CD4-positive, alpha-beta T cell treated with Interleukin-15 for 4 hours (primary cell): ENCODE results near the gene ATG3.
"Not testable (repeated sequence)": the region's sequence is repeated elsewhere in the genome, so short reads cannot be mapped to it uniquely, and the experiment has no call there.

Experiments used
- DNase-seq: peaks from one replicate; pipeline ENCODE4 v3.0.0-alpha.2; 2020; ENCODE audit warnings: low spot score

ATG3 gene

DNA sequence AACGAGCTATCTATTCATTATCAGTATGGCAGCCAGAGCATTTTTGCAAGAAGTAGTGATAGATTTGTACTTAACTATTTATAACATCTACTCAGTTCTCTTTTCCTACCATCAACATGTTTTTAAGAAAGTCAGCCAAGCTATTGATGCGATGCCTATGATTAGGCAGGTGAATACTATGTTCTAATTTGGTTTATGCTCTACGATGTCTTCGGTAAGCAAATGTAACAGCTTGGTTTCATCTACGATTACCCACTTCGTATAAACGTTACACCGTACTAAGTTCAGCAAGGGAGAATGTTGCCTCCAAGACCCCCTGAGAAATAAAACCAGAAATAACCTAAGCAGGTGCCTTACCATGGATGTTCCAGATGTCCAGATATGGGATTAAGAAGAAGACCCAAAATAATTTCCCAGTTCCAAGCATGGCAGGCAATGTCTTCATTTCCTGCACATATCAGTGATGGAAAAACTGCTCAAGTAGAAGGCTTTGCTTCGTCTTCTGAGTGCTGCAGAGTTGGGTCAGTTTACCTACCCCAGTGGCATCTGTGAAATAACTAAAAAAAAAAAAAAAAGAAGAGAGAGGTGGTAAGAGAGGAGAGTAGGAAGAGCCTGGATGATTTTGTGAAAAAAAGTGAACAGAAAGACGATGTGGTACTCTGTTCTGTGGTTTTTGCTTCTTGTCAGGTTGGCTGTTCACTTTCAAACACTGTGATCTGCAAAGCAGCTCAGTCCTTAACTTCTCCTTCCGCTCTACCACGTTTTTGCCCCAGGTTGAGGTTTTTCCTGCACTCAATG lies 62.6 kb downstream of the ATG3 start, which contains the start of gene BTLA:
Gene BTLA (minus strand): TSS at position 559 of the 798 bp plus-strand sequence. CDS start 114 bp downstream, at position 445.
- DNase-seq = peak; percentile 46

DNA sequence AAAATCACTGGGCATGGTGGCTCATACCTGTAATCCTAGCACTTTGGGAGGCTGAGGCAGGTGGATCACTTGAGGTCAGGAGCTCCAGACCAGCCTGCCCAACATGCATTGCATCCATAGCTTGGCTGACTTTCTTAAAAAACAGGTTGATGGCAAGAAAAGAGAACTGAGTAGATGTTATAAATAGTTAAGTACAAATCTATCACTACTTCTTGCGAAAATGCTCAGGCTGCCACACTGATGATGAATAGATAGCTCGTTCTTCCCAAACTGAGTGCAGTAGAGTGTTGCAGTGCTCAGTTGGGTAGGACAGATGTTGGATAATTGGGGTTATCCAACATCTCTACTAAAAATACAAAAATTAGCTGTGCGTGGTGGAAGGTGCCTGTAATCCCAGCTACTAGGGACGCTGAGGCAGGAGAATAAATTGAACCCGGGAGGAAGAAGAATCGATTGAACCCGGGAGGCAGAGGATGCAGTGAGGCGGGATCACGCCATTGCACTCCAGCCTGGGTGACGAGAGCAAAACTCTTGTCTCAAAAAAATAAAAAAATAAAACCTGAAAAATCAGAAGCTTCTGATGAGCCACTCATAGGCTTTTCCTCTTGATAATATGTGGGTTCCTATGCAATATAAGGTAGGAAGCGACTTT lies 63.7 kb downstream of the ATG3 start:
- no peak for DNase-seq

DNA sequence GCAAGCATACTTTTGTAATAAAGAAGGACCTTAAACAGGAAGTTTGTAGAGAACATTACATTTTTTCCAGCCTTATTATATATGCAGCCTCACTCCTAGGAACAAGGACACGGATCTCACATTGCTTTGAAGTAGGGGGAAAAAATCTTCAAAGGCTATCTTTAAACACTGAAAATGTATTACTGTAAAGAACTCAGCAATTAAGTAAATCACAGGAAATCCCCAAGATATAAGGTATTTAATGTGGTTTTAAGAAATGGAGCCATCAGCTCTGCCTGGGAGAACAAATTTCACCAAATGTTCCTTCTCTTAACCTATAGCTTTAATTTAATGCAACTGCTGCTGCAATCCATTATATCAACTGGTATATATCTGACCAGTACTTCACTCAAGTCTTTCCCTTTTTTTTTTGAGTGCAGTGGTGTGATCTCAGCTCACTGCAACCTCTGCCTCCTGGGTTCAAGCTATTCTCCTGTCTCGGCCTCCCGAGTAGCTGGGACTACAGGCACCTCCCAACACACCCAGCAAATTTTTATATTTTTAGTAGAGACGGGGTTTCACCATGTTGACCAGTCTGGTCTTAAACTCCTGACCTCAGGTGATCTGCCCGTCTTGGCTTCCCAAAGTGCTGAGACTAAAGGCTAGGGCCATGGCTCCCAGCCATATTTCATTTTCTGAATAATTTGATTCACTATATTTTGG lies 65.2 kb downstream of the ATG3 start:
- DNase-seq = no peak

DNA sequence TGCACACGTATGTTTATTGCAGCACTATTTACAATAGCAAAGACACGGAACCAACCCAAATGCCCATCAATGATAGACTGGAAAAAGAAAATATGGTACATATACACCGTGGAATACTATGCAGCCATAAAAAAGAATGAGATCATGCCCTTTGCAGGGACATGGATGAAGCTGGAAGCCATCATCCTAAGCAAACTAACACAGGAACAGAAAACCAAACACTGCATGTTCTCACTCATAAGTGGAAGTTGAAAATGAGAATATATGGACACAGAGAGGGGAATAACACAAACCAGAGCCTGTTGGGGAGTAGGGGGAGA lies 67.4 kb downstream of the ATG3 start:
- not testable (repeated sequence) for DNase-seq

DNA sequence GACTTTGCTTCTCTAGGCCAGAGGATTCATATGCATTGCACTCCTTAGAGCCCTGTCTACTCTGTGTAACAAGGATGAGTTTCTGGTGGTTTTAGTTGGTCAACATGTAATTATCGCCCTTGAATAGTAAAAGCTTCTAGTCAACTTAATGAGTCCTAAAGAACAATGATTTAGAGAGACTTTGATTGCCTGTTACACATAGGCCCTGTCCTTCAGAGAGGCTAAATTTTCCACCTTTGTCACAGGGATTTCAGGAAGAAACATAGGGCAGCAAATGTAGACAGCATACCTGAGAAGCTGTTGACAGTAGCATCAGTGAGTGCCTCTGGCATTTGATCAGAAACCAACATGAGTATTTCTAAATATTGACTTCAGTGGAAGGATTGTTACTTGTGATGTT lies 69.6 kb downstream of the ATG3 start:
- DNase-seq = no peak

DNA sequence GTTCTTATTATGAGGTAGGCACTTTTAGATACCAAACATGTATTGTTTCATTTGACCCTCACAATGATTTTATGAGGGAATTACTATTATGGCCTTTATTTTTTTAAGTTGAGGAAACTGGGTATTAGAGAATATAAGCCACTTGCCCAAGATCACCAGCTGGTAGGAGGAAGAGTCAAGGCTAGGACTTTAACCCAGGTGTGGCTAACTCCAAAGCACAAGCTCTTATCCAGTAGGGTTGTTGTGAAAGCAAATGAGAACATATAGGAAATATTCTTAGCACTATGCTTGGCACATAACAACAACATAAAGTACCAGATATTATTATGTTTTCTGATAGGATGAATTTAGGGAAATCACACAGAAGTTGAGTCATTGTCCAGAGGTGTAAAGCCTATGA lies 70.4 kb downstream of the ATG3 start:
- DNase-seq = no peak

DNA sequence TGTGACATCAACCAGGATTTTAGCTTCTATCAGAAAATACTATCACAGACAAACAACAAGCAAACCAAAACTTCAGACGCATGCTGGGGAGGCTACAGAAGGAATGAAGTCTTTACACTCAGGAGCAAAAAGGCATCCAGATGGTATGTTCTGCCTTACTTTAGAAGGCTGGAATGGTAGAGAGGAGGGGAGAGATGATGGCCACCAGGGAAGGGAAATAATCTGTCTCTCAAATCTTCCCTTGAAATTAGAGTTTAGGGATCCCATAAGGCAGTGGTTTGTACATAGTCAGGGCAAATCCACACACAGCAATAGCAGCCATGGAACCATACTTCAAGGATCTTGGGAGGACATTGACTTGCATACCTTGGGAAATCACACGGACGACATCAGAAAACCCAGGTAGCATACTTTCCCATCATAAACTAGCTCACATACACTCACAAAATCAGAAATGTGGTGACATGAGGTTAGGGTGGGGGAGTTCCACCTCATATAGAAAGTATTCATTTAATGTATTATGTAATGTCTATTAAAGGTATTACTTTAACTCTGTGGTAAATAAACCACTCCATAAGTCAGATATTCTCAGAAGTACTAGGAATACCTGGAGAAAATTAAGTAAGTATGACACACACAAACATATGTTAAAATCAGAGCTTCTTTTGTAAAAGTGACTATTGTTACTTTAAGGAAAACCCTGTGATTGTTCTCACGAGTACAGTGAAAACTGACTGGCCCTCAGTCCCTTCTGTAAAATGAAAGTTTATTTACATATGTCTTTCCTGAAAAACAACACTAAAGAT lies 71.9 kb downstream of the ATG3 start:
- peak; percentile 49 for DNase-seq

DNA sequence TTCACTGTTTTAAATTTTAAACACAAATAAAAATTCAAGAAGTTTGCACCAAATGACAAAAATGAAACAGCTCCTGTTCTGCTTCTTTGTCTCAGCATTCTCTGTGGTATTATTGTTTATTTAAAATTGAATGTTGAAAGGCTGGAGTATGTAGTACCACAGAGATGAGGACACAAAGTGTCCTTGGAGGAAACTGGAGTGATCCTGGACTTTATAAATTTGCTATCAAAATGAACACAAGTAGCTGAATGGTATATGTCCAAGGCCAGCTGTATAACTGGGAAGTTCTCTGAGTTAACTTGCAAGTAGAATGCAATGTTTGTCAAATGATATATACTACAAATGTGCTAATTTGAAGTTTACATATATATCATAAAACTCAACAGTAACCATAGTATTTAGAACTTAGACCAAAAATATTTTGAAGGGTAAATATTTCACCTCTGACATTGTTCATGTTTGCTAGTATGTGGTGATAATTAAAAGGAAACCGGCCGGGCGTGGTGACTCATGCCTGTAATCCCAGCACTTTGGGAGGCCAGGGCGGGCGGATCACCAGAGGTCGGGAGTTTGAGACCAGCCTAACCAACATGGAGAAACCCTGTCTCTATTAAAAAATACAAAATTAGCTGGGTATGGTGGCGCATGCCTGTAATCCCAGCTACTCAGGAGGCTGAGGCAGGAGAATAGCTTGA lies 74.8 kb downstream of the ATG3 start:
- DNase-seq = no peak

DNA sequence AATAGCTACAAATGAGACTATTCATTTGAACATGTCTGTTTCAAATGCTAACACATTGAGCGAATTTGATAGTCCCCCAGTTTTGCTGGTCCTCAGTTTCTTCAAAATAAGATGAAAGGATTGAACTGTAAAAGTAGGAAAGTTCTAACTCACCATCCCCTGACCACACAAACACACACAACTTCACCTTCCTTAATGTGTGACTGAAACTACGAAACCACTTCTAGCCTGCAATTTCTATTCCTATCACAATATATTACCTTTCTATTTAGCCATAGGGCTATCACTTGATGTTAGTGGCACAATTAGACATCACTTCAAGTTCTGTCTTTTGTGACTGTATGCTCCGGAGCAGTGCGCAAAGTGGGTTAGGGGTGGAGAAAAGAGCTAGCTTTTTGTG lies 77.4 kb downstream of the ATG3 start:
- DNase-seq = no peak

DNA sequence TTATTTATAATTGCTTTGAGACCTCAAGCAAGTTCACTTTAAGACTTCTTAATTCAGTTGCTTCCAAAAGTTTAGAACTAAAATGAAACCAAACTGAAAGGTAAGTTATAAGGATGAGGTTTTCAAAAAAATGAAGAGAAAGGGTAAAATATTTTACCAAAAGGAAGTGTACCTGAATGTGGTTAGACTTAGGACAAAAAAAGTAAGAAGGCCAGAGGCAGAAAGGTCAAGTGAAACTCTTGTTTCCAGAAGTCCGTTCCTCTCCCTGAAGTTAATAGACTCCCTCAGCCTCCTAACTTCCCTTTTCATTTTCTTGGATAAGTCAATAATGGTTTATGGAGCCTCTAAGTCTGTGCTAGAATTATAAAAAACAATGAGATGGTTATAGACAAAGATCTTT lies 79.1 kb downstream of the ATG3 start:
- DNase-seq = no peak
